NCI-H774 (cell line): ENCODE measurements around the gene C2orf68.
"Not testable (repeated sequence)": the region's sequence is repeated elsewhere in the genome, so short reads cannot be mapped to it uniquely, and the experiment has no call there.

ENCODE experiments used
- DNase-seq: peaks from one replicate; lab custom pipeline; 2025; lab: John Stamatoyannopoulos, UW

Gene C2orf68

GRCh38 chr2:85598594-85599340 is 13.1 kb downstream of the C2orf68 start:
- no peak for DNase-seq

- no peak for DNase-seq
These were observed 14.6 kb downstream of the C2orf68 start for GRCh38 chr2:85597241-85597640.

GRCh38 chr2:85596486-85597143 is 15.3 kb downstream of the C2orf68 start:
- no peak for DNase-seq

- DNase-seq: no peak
These were observed 15.9 kb downstream of the C2orf68 start for GRCh38 chr2:85596026-85596333.

DNA sequence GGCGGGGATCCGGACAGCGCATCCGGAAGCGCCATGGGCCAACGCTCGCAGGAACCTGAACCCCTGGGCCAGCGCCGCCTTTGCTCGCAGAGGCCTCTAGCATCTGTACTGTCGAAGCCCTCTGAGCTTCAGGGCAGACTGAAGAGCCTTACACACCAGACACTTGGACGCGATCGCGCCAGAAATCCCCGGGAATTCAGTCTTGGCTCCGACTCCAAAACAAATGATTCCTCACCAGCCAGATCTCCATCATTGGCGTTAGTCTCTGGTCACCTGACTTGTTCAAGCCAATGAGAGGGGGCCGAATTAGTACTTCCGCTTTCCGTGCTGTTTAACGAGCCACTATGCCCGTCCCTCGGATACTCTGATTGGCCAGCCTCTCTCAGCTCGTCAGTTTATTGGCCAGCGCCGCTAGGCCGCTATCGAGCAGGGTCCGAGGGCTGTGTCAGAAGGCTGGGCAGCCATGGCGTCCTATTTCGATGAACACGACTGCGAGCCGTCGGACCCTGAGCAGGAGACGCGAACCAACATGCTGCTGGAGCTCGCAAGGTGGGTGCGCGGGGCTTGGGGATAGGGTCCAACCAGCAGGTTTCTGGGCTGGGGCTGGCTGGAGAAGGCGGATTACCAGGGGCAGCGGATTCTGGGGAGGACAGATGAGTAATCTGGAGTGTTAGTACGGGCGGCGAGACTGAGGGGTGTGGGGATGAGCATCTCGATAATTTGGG is 16.4 kb downstream of the C2orf68 start, which contains the start of gene RNF181:
RNF181 (plus strand) TSS at position 445 of the 725 bp plus-strand sequence; CDS start at position 464, 19 bp downstream.
- peak; percentile 97 for DNase-seq

DNA sequence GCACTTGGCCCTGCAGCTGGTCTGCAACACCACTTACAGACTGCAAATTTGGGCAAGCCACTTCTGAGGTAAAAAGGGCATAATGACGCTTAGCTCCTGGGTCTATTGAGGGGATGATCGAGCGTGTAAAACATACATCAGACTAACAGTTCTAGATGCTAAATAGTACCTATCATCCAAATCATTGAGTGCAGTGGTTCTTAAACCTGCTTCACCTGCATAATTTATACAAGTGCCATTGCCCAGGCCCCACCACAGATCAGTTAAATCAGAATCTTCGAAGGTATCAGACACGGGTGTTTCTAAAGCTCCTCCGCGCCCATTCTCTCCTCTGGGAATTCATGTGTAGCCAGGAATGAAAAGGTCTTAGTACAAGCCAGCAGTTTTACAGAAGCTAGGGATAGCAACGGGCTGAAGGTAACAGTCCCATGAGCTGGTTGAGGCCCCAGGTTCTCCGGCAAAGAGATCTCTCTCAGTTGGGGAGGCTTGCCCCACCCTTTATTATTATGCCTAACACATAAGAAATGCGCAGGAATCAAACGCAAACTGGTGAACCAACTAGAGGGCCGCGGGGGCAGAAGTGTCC is 17.1 kb downstream of the C2orf68 start:
- DNase-seq: no peak

DNA sequence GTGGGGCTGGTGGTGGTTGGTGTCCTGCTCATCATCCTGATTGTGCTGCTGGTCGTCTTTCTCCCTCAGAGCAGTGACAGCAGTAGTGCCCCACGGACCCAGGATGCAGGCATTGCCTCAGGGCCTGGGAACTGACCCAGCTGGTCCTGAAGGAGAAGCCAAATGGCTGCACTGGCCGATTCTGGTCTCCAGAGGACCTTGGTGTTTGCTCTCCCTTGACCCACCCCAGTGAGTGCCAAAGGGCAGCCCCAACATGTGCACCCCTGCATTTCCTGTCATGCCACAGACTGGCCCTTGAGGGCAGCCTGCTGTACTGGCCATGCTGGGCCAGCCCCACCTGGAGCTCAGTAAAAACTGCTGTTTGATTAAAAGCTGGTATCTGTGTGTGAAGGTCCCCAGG is 18.8 kb downstream of the C2orf68 start:
- DNase-seq: no peak

GRCh38 chr2:85592299-85592698 is 19.6 kb downstream of the C2orf68 start:
- not testable (repeated sequence) for DNase-seq

- no peak for DNase-seq
These were observed 20.3 kb downstream of the C2orf68 start for GRCh38 chr2:85591563-85591962.

GRCh38 chr2:85590950-85591349 is 20.9 kb downstream of the C2orf68 start:
- DNase-seq: no peak

DNA sequence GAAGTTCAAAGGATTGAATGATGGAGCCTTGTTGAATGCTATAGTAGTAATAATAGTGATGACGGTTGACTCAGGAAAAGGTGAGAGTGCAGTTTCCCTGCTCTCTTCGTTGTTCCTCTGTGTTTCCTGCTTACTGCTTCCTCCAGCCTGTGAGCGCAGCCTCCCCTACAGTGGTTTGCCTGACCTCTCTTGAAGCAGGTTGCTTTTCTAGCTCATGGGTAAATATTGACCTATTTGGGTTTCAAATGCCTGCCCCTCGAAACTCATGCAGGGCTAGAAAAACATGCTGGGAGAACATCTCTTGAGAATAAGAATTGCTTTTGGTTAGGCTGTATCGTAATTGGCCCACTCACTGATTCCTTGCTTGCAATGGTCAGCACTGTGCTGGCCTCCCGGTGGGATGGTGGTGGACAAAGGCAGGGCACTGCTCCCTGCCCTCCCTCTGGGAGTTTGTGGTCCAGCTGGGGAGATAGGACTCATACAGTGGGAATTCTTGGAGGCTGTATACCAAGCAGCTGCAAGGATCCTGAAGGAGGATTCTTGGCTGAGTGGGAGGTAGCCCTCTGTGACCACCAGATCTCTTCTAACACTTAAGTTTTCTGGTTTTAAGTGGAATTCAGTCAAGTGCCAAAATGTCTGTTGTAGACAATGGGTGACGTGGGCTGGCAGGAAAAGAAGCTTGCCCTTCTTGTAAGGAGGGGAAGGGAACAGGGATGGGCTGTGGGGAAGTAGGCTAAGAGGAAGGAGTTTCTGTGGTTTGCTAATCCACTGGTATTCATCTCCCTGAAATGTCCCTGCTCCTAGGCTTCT is 21.7 kb downstream of the C2orf68 start:
- DNase-seq: peak; percentile 33

- DNase-seq: no peak
These were observed 22.7 kb downstream of the C2orf68 start for GRCh38 chr2:85589181-85589580.

- DNase-seq: no peak
These were observed 23.2 kb downstream of the C2orf68 start for GRCh38 chr2:85588645-85589044.

DNA sequence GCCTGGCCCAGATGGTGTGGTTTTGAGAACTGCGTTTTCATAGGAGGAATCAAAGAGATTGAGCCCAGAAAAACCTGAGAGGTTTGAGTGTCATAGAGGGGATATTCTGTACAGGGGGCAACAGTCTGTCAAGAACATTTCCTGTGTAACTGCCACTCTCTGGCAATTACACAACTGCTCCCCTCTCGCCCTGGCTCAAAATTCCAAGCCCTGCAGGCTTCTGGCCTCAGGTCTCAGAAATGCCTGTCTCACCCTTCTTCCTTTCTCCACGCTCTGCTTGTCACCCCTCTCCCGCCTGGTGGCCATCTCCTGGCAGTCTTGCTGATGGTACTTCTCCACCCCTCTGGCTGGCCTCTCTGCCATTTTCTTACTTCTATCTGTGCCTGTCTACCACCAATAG is 23.6 kb downstream of the C2orf68 start:
- no peak for DNase-seq

- DNase-seq: no peak
These were observed 26.1 kb downstream of the C2orf68 start for GRCh38 chr2:85585781-85586105.

GRCh38 chr2:85584857-85585780 is 26.7 kb downstream of the C2orf68 start:
- no peak for DNase-seq

- no peak for DNase-seq
These were observed 27.5 kb downstream of the C2orf68 start, which contains the start of gene VAMP5 for GRCh38 chr2:85584354-85584856. TSS of gene VAMP5 (plus strand) at chr2:85584431. CDS start at chr2:85584491, 60 bp downstream.

DNA sequence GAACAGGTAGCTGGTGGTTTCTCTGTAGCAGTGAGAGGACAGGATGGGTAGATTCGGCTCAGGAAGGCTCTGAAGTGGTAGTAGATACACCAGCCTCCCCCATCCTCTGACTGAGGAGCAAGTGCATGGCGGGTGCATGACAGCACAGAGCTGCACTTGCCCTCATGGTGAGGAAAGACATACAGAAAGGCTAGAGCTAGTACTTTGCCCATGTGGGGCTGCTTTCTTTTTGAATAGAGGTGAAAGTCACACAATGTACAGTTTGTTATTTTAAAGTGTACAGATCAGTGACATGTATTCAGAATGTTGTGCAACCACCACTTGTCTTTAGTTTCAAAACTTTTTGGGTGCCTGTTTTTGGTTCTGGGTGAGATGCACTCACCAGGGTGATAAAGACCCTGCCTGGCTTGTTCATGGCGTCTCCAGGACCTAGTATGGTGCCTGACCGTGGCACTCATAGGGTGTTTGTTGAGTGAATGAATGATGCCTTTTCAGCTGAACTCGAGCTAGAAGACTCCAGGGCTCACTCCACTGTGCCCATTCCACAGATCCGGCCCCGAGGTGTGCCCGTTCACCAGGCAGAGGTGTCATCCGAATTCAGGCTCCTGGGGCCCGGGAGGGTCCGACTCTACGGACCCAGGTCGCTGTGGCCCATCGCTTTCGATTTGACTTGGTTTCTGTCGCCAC is 28.1 kb downstream of the C2orf68 start:
- no peak for DNase-seq

GRCh38 chr2:85582492-85582891 is 29.4 kb downstream of the C2orf68 start:
- no peak for DNase-seq

- DNase-seq: no peak
These were observed 31.7 kb downstream of the C2orf68 start for GRCh38 chr2:85580206-85580605.
